ENCODE measurements around the gene CYB5RL.

CYB5RL gene

DNA sequence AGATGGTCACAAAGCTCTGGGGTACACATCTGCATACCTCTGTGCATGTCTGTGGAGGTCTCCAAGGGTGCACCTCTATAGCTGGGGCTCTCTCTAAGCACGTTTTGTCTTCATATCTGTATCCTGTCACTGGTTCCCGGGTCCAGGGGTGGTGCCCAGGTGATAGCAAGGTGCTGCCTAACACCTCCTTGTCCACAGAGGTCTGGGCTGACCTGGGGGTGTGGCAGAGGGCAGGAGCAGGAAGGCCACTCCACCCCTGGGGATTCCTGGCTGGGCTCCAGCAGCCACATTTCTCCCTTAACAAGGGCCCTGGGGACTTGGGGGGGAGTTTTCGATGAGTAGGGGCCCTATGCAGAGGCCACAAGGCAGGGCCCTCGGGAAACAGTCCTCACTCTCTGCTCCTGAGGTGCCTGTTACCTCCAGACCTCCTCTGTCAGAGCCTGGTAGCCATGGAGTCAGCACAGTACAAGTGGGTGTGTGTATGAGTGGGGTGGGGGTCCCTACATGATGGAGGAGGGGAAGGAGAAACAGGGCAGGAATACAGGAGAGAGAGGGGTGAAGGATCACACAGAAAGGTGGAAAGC lies 40.0 kb downstream of the CYB5RL start:
- DNase-seq (ENCODE audit: low spot score): no peak

DNA sequence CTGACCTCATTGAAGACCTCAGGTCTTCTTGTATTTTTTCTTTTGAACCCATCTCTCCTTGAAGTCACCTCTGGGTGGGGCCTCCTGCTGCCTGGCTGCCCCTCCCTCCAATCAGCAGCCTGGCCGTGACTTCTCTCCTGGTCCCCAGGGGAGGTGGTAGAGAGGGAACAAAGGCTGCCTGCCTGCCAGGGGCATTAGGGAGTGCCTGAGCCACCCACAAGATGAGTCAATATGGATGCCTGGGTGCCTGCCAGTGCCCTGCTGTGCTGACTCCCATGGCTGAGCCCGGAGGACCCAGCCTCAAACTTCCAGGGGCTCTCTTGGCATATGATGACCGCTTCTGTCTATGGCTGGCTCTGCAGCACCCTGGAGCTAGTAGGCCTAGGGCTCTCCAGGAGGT lies 41.8 kb downstream of the CYB5RL start:
- DNase-seq (ENCODE audit: low spot score): peak; percentile 64

DNA sequence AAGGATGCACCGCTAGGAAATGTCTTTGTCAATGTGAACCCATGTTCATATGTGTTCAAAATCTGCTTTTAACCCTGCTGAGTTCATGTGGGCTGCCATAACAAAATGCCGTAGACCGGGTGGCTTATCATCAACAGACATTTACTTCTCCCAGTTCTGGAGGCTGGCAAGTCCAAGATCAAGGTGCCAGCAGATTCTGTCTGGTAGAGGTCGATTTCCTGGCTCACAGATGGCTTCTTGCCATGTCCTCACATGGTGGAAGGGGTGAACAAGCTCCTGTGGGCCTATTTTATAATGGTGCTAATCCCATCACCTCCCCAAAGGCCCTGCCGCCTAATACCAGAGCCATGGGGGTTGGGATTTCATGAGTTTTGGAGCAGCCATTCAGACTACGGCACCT lies 42.4 kb downstream of the CYB5RL start:
- DNase-seq (ENCODE audit: low spot score): no peak

DNA sequence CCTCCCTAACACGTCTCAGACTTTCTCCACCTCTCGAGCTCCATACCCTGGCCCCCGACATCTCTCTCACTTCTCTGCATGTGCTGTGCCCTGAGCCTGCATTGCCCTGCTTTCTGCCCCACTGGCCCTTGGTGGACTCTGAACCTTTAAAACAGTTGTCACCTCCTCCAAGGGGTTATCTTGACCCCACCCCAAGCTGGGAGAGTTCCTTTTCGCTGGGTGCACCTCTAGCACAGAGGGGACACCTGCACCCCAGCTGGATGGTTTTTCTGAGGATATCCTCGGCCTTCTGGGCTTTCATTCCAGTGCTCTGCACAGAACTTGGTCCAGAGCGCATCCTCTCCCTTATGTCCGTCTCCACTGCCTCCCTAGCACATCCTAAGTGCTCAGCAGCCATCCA lies 42.8 kb downstream of the CYB5RL start:
- DNase-seq (ENCODE audit: low spot score): no peak

DNA sequence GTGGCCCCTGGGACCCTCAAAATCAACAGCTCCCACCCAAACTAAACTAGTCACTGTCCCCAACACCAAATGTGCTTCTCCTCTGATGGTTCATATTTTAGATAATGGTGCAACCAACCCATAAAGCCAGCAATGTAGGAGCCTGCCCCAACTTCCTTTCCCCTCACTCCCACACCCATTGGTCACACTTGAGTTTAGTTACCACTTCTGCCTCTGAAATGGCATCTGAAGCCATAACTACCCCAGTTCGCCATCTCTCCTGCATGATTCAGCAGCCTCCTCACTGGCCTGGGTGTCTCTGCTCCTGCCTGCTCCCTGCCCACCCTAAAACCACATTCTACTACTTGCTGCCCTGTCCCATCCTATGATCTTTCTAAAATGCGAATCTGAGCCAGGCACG lies 43.6 kb downstream of the CYB5RL start:
- DNase-seq (ENCODE audit: low spot score): no peak

DNA sequence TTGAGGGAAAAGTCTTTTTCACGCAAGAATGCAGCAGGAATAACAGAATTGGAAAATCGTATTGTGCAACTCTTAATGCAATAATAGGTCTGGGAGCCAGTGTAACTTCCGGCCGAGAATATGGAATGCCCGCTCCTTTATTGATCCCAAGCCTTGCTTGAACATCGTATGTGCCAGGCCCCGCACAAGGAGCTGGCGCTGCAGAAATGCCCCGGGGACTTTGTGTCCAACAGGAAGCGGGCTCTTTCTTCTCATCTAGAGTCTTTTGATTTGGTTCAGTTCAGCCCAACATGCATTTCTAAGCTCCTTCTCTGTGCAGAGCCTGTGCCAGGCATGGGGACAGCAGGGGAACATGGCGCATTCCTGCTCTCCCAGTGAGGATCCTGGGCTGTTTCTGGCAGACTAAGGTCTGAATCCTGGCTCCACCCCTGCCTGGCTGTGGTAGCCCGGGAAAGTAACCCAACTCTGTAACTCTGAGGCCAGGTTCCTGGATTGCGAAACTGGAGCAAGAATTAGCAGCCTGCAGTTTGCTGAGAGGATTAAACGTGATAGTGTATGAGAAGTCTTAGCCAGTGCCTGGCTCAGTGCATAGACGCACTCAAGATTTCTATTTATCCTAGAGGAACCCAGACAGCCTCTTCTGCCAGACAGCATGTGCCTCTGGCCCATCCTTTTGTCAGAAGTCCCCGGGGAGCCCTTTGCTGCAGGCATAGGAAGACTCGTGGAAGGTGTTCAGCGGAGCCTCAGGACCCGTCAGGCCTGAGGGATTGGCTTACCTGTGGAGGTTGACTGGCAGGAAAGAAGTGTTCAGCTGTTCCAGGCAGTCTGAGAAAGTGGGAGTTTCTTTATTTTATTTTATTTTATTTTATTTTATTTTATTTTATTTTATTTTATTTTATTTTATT lies 46.0 kb downstream of the CYB5RL start:
- no peak for DNase-seq (ENCODE audit: low spot score)

DNA sequence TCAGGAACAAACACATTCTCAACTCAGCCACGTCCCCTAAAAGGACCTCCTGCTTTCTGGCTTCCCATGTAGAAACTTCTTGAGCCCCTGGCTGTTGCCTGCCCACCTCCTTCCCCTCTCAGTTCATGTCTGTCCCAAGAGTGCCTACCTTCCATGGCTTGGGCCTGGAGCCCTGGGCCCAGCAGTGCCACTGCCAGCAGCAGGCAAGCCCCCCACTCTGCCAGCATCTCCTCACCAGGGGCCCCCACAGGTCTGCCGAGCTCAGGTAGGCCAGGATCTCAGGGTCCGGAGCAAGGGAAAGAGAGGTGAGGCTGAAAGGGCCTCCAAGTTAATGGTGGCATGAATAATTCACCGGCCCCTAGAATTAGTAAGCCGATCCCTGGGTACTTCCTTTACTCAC lies 47.1 kb downstream of the CYB5RL start, which contains the start of gene CDCP2:
TSS of gene CDCP2 (minus strand) at position 305 of the 400 bp plus-strand sequence. CDS start at position 227, 78 bp downstream.
- DNase-seq (ENCODE audit: low spot score): no peak

DNA sequence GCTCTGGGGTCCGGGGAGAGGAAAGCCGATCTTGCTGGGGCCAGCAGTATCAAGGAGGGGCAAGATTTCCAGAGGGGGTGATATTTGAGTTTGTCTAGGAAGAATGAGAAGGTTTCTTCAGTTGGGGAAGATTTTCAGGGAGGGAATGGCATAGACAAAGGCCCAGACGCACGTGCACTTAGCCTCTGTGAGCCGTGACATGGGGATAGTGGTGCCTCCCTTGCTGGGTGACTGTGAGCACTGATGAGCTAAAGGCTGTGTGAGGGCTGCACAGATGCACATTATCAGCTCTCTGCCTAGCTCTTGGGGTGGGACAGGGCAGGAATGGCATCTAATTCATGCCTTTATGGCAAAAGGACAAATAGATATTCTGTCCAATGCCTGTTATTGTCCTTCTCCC lies 48.8 kb downstream of the CYB5RL start:
- no peak for DNase-seq (ENCODE audit: low spot score)

Data from SW480 (cell line).